ENCODE data around the gene WWC1. TPM values are rescaled to one million over a fixed set of nuclear protein-coding genes. Genes with fewer than 3 reads are reported as not detected.

WWC1 gene
- total and polyA plus RNA-seq, 12 donors: 0.10 to 5.8 (median 0.55) TPM

GRCh38 chr5:168494057-168494555 is 202.7 kb downstream of the WWC1 start:
- Histone ChIP-seq H3K4me1 (replicated peaks in 1 of 2) (no peaks in the 10 kb centered on the region), H3K9me3 (replicated peaks in 1 of 3) (no peaks in the 10 kb centered on the region), H3K27ac (no peak overlapping the region), H3K36me3 (replicated peaks in 1 of 2) (peaks cover 0 to 90% of the 10 kb centered on the region in 2 donors), H3K4me3 (no peak overlapping the region), H3K27me3 (no peaks in the 10 kb centered on the region)
- intact Hi-C loops (cut with DNase I): loop anchor here in 1 of 2 donors (10.0 kb wide), 1 partner anchor 71 kb away; no protein-coding TSS in a partner anchor
- WGBS, 4 donors: 47 to 77% (median 68%) methylated on average over 5 of the region's 5 CpGs
- DNase-seq: no peak
- no peak for TF ChIP-seq CTCF (IDR thresholded peaks at IDR 0.05)
- no peak for TF ChIP-seq POLR2A (IDR thresholded peaks at IDR 0.05)

GRCh38 chr5:168502563-168503237 is 211.3 kb downstream of the WWC1 start:
- no peak for DNase-seq
- Histone ChIP-seq H3K27me3 (no peaks in the 10 kb centered on the region), H3K36me3 (replicated peaks in 1 of 2) (peaks cover 0 to 79% of the 10 kb centered on the region in 2 donors), H3K4me1 (replicated peaks in 1 of 2) (no peaks in the 10 kb centered on the region), H3K27ac (no peak overlapping the region), H3K9me3 (replicated peaks in 1 of 3) (no peaks in the 10 kb centered on the region), H3K4me3 (no peak overlapping the region)
- WGBS, 4 donors: 84 to 93% (median 86%) methylated on average over 7 of the region's 7 CpGs
- intact Hi-C loops (cut with DNase I): no loop called here
- TF ChIP-seq POLR2A (IDR thresholded peaks at IDR 0.05): no peak
- TF ChIP-seq CTCF (IDR thresholded peaks at IDR 0.05): no peak

GRCh38 chr5:168513861-168514428 is 222.5 kb downstream of the WWC1 start:
- H3K4me3 ChIP-seq: no peak overlapping the region
- TF ChIP-seq CTCF (IDR thresholded peaks at IDR 0.05) (no peak), POLR2A (IDR thresholded peaks at IDR 0.05) (no peak)
- H3K4me1 ChIP-seq (replicated peaks in 1 of 2): no peaks in the 10 kb centered on the region
- 98 to 100% (median 99%) methylated on average over 2 of the region's 2 CpGs for WGBS, 4 donors
- no peaks in the 10 kb centered on the region for H3K27me3 ChIP-seq
- no peak overlapping the region for H3K27ac ChIP-seq
- DNase-seq: no peak
- H3K36me3 ChIP-seq (replicated peaks in 1 of 2): peaks cover 0 to 91% of the 10 kb centered on the region in 2 donors
- peaks cover 0 to 7% (median 5%) of the 10 kb centered on the region in 3 donors for H3K9me3 ChIP-seq (replicated peaks in 1 of 3)
- intact Hi-C loops (cut with DNase I): no loop called here

Other genes with a start within 250 kb of the WWC1 start
- 100 to 1,000 TPM in 1 of 9 donors, 10 to 100 TPM in 8; 40.3 to 114 (median 66.1) TPM for gene RARS1, start 194.8 kb downstream of the WWC1 start, total RNA-seq
- gene RARS1, start 194.8 kb downstream of the WWC1 start, polyA plus RNA-seq: 10 to 100 TPM; 36.6 to 82.3 (median 38.0) TPM
- 1 to 10 TPM in 4 of 9 donors, under 1 TPM in 4, not detected in 1; 0.31 to 4.3 (median 0.93) TPM for gene FBLL1, start 237.7 kb downstream of the WWC1 start, total RNA-seq
- gene FBLL1, start 237.7 kb downstream of the WWC1 start, polyA plus RNA-seq: 1 to 10 TPM in 2 of 3 donors, under 1 TPM in 1; 0.40 to 3.1 (median 2.1) TPM

Measured in adrenal gland (tissue), 12 donors.